SW 1271 (cell line): ENCODE results near the gene PSMD13.
"Not testable (repeated sequence)": the region's sequence is repeated elsewhere in the genome, so short reads cannot be mapped to it uniquely, and the experiment has no call there.

Source experiments
- DNase-seq, 2 experiments: peaks; one replicate each; lab custom pipeline; 2025; lab: John Stamatoyannopoulos, UW

The PSMD13 gene

GRCh38 chr11:236774-237767 lies at the start of gene PSMD13:
PSMD13 (plus strand) TSS chr11:236976; CDS start chr11:237050, 74 bp downstream.
- peak in 1 of 2 experiments; percentile 77 for DNase-seq

- DNase-seq = not testable (repeated sequence)
These were observed 47.5 kb upstream of the PSMD13 start for GRCh38 chr11:189200-189783.

DNA sequence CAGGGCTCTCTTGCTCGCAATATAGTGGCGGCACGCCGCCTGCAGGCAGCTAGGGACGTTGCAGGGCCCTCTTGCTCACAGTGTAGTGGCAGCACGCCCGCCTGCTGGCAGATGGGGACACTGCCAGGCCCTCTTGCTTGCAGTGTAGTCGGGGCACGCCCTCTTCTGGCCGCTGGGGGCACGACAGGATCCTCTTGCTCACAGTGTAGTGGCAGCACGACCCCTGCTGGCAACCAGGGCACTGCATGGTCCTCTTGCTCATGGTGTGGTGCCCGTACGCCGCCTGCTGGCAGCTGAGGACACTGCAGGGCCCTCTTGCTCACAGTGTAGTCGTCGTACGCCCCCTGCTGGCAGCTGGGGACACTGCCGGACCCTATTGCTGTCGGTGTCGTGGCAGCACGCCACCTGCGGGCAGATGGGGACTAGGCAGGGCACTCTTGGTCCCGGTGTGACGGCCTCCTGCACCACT lies 46.9 kb upstream of the PSMD13 start:
- DNase-seq = not testable (repeated sequence)

GRCh38 chr11:190546-190945 lies 46.2 kb upstream of the PSMD13 start:
- DNase-seq = not testable (repeated sequence)

GRCh38 chr11:191490-192478 lies 45.0 kb upstream of the PSMD13 start:
- not testable (repeated sequence) for DNase-seq

- not testable (repeated sequence) for DNase-seq
These were observed 44.1 kb upstream of the PSMD13 start, which contains the start of gene SCGB1C1 for GRCh38 chr11:192674-193128. SCGB1C1 (plus strand) TSS chr11:193078; CDS start chr11:193100, 22 bp downstream.

DNA sequence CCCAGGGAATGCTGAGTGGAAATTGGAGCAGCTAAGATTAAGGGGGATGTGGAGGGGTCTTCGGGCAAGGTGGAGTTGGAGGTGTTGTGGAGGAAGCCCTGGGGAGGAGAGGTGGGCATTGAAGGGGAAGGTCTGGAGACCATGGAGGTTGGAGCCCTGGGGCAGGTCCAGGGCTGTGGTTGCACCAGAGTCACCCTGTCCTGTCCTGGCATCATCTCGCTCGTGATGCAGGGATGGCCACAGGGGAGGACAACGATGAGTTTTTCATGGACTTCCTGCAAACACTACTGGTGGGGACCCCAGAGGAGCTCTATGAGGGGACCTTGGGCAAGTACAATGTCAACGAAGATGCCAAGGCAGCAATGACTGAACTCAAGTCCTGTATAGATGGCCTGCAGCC lies 43.3 kb upstream of the PSMD13 start:
- DNase-seq = not testable (repeated sequence)

DNA sequence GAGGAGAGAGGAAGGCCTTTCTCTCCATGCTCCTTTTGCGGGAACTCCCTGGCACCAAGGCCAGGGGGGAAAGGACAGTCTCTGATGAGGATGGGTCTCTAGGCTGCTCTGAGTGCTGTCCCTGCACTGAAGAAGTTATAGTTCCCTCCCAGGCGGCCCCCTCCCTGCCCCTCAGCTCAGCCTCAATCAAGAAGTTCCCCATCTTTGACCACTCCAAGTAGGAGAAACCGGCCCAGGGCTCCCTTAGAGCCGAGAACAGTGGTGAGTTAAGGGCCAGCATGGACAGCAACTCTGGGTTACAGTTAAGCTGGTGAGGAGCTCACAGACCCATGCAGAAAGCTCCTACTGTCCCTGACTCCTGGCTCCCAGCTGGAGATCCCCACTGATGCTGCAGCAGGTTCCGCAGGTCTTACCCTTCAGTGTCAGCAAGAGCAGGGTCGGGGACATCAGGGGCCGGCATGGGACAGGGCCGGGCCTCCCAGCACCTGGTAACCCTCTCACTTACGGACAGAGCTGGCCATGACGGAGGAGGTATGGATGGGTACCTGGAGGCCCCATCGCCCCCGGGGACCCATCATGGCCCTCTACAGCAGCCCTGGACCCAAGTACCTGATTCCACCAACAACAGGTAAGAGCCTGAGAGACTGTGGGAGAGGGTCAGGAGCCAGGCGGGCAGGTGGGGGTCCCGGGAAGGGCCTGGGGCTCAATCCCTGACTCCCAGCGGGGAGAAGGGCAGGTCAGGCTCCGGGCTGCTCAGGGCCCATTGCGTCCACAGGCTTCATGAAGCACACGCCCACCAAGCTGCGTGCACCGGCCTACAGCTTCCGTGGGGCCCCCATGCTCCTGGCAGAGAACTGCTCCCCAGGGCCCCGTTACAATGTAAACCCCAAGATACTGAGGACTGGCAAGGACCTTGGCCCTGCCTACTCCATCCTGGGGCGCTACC lies 39.7 kb upstream of the PSMD13 start:
- no peak for DNase-seq

DNA sequence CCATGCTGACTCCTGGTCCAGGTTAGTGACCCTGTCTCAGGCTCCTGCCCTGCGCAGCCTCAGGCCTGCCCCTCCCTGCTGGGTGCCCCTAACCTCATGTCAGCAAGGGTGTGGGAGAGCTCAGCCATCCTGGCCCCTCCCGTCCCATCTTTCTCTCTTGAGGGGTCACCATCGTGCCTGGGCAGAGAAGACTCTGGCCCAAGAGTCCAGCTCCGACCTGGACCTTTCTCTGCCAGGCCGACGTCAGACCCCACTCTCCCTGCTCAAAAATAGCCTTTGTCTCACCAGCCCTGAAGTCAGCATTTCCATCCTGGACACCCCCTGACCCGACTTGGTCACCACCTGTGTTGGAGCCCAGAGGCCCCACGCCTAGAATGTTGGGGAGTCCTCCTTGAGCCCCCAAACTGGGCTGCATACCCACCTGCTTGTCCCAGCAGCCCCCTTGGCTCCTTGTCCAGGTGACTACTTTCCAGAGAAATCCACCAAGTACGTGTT lies 39.0 kb upstream of the PSMD13 start:
- no peak for DNase-seq

DNA sequence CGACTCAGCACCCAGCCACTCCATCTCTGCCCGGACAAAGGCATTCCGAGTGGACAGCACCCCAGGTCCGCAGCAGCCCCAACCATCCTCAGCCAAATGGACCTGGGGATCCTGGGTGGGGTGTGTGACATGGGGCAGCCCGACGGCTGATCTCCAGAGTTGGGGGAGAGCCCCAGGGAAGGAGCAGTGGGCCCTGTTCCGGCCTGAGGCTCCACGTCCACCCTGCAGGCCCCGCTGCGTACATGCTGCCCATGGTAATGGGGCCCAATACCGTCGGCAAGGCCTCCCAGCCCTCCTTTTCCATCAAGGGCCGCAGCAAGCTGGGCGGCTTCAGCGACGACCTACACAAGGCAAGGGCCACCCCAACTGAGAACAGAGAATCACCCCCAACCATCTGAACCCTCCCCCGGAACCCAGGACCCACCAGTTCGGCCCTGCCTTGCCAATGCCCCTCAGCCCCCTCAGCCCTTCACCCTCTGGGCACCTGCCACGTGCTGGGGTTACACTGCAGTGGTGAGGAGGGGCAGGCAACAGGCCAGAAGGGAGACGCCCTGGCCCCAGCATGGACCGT lies 38.5 kb upstream of the PSMD13 start:
- DNase-seq = no peak

DNA sequence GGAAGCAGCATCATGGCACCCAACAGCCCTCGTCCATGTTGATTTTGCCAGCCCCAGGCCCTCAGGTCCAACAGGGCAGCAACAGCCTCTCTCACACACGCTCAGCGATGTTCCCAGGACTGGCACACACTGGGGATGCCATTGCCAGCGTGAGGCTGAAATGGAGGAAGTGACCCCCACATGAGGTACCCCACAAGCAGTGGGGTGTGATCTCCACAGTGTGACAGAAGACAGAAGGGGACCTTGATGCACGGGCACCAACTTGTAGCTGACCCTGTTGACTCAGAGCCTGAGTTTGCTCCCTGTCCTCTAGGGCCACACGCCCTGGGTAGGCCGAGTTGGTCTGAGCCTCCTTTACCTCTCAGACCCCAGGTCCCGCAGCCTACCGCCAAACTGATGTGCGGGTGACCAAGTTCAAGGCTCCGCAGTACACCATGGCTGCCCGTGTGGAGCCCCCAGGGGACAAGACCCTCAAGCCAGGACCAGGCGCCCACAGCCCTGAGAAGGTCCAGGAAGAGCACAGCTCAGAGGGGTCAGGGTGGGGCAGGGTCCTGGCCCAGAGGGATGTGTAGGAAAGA lies 37.7 kb upstream of the PSMD13 start:
- no peak for DNase-seq

GRCh38 chr11:199782-200181 lies 37.0 kb upstream of the PSMD13 start:
- DNase-seq = no peak

DNA sequence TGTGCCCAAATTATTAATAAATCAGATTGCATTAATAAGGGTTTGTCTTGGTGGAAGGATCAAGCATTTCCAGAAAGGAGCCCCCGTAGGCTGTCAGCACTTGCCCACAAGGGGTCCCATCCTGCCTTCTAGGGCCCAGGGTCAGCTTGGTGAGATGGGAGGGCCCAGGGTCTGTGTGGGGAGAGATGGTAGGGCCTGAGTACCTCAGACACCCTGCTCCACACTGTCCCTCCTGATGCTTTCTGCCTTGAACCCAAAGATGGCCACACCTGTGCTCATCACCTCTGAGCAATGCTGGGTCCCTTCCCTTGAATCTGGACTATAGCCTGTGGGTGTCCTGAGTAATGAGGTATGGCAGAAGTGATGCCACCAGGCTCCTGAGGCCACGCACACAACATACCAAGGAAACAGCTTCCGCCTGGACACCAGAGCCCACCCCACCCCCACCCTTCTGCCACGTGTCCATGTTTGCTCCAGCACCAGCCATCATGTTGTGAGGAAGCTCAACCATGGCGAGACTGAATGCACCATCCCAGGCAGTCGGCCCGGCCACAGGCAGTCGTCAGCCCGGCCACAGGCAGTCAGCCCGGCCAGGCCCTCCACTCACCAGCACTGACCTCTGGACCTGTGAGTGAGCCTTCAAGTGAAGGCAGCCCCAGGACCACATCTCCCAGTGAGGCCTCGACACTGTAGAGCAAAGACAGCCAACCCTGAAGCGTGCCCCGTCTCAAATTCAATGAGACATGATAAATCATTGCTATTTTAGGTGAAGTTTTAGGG lies 36.4 kb upstream of the PSMD13 start:
- no peak for DNase-seq

DNA sequence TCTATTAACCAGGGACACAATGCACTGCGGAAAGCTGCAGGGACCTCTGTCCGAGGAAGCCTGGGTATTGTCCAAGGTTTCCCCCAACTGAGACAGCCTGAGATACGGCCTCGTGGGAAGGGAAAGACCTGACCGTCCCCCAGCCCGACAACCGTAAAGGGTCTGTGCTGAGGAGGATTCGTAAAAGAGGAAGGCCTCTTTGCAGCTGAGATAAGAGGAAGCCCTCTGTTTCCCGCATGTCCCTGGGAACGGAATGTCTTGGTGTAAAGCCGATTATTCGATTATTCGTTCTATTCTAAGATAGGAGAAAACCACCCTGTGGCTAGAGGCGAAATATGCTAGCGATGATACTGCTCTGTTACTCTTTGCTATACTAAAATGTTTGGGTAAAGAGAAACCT lies 34.8 kb upstream of the PSMD13 start:
- no peak for DNase-seq

- DNase-seq = no peak
These were observed 34.3 kb upstream of the PSMD13 start for GRCh38 chr11:202490-202889.

DNA sequence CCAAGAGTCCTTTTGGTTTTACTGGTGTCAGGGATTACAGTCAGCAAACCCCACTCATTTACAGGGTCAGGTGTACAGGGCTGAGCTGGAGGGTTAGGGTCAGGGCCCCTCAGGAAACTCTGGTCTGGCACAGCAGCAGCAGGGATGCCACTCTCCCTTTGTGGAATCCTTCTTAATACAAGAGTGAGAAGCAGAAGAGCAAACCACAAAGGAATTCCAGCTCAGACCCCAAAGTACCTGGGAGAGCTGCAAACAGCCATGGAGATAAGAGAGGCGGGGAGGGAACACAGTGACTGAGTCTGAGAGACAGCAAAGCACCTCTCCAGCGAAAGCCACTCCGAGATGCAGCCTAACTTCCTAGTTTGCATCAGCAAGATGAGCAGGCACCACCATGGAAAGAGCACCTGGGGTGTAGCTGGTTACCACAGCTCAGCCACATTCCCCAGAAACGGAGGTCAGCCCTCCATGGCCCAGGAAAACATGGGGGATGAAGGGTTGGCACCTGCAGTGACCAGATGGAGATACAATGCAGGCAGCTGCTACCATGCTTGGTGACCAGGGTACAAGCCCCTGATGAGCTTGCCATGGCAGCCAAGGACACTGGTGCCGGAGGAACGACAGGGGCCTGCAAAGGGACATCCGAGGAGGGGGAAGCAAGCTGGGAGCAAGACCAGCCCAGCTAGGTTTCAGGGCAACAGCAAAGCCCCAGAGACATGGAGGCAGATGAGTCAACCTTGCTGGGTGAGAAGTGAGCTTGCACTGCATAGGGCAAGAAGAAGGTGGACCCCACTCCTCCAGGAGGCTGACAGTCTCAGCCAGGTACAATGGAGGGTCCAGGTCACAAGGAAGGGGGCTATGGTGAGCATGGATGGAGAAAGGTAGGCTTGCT lies 33.5 kb upstream of the PSMD13 start:
- no peak for DNase-seq

- no peak for DNase-seq
These were observed 32.7 kb upstream of the PSMD13 start for GRCh38 chr11:203945-204586.
